ENCODE measurements around the gene RGS16.

Gene RGS16

DNA sequence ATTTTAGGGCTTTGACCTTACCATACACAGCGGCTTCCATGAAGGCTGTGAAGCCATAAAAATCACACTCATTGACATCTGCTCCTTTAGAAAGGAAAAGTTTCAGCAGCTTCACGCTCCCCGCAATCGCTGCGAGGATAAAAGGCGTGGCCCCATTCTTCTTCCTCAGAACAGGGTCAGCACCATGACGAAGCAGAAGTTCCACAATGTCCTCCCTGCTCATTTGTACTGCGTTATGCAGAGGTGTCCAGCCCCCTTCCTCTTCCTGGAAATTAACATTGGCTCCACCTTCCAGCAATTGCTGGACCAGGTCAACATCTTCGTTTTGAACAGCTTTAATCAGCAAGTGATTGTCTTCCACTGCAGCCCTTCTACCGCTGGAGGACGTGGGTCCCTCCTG lies 17.8 kb downstream of the RGS16 start:
- H3K4me3 ChIP-seq (ENCODE audit: low read depth, low read length) = no peak overlapping the region
- TF ChIP-seq, protein P1, sequence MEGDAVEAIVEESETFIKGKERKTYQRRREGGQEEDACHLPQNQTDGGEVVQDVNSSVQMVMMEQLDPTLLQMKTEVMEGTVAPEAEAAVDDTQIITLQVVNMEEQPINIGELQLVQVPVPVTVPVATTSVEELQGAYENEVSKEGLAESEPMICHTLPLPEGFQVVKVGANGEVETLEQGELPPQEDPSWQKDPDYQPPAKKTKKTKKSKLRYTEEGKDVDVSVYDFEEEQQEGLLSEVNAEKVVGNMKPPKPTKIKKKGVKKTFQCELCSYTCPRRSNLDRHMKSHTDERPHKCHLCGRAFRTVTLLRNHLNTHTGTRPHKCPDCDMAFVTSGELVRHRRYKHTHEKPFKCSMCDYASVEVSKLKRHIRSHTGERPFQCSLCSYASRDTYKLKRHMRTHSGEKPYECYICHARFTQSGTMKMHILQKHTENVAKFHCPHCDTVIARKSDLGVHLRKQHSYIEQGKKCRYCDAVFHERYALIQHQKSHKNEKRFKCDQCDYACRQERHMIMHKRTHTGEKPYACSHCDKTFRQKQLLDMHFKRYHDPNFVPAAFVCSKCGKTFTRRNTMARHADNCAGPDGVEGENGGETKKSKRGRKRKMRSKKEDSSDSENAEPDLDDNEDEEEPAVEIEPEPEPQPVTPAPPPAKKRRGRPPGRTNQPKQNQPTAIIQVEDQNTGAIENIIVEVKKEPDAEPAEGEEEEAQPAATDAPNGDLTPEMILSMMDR (IDR thresholded peaks at IDR 0.05; ENCODE audit: borderline replicate concordance, insufficient read depth, low read depth, low read length) = no peak

GRCh38 chr1:182584746-182585145 lies 19.4 kb downstream of the RGS16 start:
- H3K4me3 ChIP-seq (ENCODE audit: low read depth, low read length) = no peak overlapping the region
- TF ChIP-seq, protein P1 (IDR thresholded peaks at IDR 0.05; ENCODE audit: borderline replicate concordance, insufficient read depth, low read depth, low read length) = no peak

- TF ChIP-seq, protein P1 (IDR thresholded peaks at IDR 0.05; ENCODE audit: borderline replicate concordance, insufficient read depth, low read depth, low read length) = no peak
- no peak overlapping the region for H3K4me3 ChIP-seq (ENCODE audit: low read depth, low read length)
These were observed 23.5 kb downstream of the RGS16 start for GRCh38 chr1:182580736-182581135.

- TF ChIP-seq, protein P1 (IDR thresholded peaks at IDR 0.05; ENCODE audit: borderline replicate concordance, insufficient read depth, low read depth, low read length) = no peak
- no peak overlapping the region for H3K4me3 ChIP-seq (ENCODE audit: low read depth, low read length)
These were observed 28.5 kb downstream of the RGS16 start for GRCh38 chr1:182575540-182576149.

- no peak overlapping the region for H3K4me3 ChIP-seq (ENCODE audit: low read depth, low read length)
- TF ChIP-seq, protein P1 (IDR thresholded peaks at IDR 0.05; ENCODE audit: borderline replicate concordance, insufficient read depth, low read depth, low read length) = no peak
These were observed 30.0 kb downstream of the RGS16 start for GRCh38 chr1:182574156-182574555.

DNA sequence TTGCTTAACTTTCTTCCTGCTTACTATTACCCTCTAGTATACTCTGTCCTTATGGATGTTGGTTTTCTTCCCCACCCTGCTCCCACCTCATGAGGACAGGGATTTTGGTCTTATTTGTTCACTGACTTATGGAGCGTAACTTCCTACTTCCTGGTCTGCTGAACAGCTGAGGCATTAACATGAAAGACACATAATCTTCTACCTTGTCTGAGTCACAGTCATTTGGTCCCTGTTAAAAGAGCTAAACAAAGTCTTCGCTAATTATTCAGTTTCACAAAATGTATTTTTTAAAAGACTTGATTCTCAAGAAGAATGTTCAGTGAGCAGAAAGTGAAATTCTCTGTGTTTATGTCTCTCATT lies 33.6 kb downstream of the RGS16 start:
- TF ChIP-seq, protein P1 (IDR thresholded peaks at IDR 0.05; ENCODE audit: borderline replicate concordance, insufficient read depth, low read depth, low read length) = no peak
- H3K4me3 ChIP-seq (ENCODE audit: low read depth, low read length) = no peak overlapping the region

- TF ChIP-seq, protein P1 (IDR thresholded peaks at IDR 0.05; ENCODE audit: borderline replicate concordance, insufficient read depth, low read depth, low read length) = no peak
These were observed 34.1 kb downstream of the RGS16 start for GRCh38 chr1:182569939-182570610.

More at GRCh38 chr1:182569939-182570610, 34.1 kb downstream of the RGS16 start:
- H3K4me3 ChIP-seq (ENCODE audit: low read depth, low read length) = no peak overlapping the region
